Measurements from ENCODE around the gene CFAP99. TPM values are rescaled to one million over a fixed set of nuclear protein-coding genes. Genes with fewer than 3 reads are reported as not detected.

Gene CFAP99
- total and polyA plus RNA-seq, 9 donors = 0.10 to 12.9 (median 1.4) TPM; not detected in 4

DNA sequence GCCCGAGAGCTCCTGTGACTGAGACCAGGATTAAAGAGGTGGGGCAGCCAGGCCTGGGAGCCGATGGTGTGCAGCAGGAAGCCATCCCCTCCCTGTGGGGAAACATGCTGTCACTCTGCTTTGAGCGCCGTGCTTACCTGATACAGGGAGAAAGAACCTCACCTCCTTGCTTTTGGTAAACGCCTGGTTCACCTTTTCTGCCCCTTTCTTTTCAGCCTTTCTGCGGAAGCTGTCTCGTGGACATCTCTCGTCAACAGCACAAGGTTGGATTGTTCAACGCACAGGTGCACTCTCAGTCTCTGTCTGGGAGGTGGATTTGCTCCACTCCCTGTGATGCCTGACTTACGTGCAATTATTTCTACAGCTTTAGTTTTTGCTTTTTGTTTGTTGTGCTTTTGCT, 12.3 kb upstream of the CFAP99 start:
- 75 to 83% (median 79%) methylated on average over 10 of the region's 10 CpGs for WGBS, 3 donors
- Histone ChIP-seq H3K36me3 (no peaks in the 10 kb centered on the region), H3K4me1 (ENCODE audit: insufficient read depth) (peaks cover 5% of the 10 kb centered on the region), H3K27ac (no peak overlapping the region), H3K4me3 (no peak overlapping the region), H3K9me3 (no peaks in the 10 kb centered on the region), H3K27me3 (no peaks in the 10 kb centered on the region)
- TF ChIP-seq, protein P1, sequence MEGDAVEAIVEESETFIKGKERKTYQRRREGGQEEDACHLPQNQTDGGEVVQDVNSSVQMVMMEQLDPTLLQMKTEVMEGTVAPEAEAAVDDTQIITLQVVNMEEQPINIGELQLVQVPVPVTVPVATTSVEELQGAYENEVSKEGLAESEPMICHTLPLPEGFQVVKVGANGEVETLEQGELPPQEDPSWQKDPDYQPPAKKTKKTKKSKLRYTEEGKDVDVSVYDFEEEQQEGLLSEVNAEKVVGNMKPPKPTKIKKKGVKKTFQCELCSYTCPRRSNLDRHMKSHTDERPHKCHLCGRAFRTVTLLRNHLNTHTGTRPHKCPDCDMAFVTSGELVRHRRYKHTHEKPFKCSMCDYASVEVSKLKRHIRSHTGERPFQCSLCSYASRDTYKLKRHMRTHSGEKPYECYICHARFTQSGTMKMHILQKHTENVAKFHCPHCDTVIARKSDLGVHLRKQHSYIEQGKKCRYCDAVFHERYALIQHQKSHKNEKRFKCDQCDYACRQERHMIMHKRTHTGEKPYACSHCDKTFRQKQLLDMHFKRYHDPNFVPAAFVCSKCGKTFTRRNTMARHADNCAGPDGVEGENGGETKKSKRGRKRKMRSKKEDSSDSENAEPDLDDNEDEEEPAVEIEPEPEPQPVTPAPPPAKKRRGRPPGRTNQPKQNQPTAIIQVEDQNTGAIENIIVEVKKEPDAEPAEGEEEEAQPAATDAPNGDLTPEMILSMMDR (IDR thresholded peaks at IDR 0.05) = no peak
- TF ChIP-seq POLR2A (IDR thresholded peaks at IDR 0.05) = no peak
- no peak for TF ChIP-seq EP300 (IDR thresholded peaks at IDR 0.05)
- no peak for DNase-seq
- intact Hi-C loops (cut with DNase I) = no loop called here

DNA sequence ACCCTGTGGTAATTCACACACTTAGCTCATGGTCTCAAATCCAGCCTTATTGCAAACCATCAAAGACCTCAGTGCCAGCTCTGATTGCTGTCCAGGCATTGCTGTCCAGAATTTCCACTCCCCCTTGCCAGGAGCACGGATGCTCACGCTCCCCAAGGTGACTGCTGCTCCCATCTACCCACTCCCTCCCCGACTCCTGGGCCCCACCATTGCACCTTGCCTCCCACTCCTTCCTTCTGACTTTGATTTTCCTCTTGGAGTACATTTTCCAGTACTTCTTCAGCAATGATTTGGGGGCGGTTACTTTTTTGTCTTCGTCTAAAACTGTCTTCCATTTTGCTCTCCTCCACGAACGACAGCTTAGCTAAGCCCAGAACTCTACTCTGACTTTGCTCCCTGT, 11.8 kb upstream of the CFAP99 start:
- 51 to 60% (median 52%) methylated on average over 7 of the region's 7 CpGs for WGBS, 3 donors
- no peak overlapping the region for H3K27ac ChIP-seq
- TF ChIP-seq, protein P1 (IDR thresholded peaks at IDR 0.05) = no peak
- TF ChIP-seq POLR2A (IDR thresholded peaks at IDR 0.05) (no peak), EP300 (IDR thresholded peaks at IDR 0.05) (no peak)
- H3K9me3 ChIP-seq = no peaks in the 10 kb centered on the region
- peaks cover 2% of the 10 kb centered on the region for H3K4me1 ChIP-seq (ENCODE audit: insufficient read depth)
- H3K27me3 ChIP-seq = no peaks in the 10 kb centered on the region
- no peaks in the 10 kb centered on the region for H3K36me3 ChIP-seq
- intact Hi-C loops (cut with DNase I) = no loop called here
- DNase-seq = no peak
- H3K4me3 ChIP-seq = no peak overlapping the region

DNA sequence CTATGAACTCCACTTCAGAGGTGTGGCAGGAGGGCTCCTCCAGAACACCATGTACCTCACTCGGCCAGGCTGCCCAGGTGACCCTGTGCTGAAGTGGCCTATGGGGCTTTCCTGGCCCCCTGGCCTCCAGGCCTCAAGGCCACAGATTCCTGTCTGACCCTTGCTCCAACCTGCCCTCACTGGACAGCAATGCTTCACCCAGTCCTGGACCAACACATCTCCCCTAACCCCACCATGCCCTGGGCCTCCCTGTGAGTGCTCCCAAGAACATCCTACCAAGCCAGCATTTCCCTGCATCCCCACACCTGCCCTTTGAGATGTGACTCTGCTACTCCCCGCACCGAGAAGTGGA, 10.8 kb upstream of the CFAP99 start:
- no peaks in the 10 kb centered on the region for H3K36me3 ChIP-seq
- no peak overlapping the region for H3K4me3 ChIP-seq
- no peak for DNase-seq
- peaks cover 4% of the 10 kb centered on the region for H3K27me3 ChIP-seq
- intact Hi-C loops (cut with DNase I) = no loop called here
- no peaks in the 10 kb centered on the region for H3K4me1 ChIP-seq (ENCODE audit: insufficient read depth)
- 86 to 95% (median 95%) methylated on average over 3 of the region's 3 CpGs for WGBS, 3 donors
- TF ChIP-seq, protein P1 (IDR thresholded peaks at IDR 0.05) = no peak
- TF ChIP-seq POLR2A (IDR thresholded peaks at IDR 0.05) = no peak
- no peaks in the 10 kb centered on the region for H3K9me3 ChIP-seq
- no peak overlapping the region for H3K27ac ChIP-seq

DNA sequence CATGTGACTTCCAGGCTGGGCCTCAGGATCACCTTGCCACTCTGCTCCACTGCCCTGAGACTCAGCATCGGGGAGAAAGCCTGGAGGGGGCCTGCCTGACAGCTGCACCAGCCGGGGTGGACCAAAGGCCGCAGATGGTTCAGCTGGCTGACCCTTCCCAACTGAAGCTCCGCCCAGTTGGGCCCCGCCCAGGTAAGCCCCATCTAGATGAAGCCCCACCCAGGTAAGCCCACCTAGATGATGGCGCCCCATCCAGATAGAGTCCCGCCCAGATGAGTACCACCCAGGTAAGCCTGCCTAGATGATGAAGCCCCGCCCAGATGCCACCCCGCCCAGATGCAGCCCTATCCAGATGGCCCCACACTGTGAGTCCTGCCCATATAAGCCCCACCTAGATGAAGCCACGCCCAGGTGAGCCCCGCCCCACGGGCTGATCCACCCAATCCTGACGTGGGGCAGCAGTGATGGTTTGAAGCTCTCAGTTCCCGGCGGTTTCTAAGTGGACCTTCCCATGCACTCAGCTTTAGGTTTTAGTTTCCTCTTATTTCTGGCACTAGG, 10.3 kb upstream of the CFAP99 start:
- no peak for DNase-seq
- H3K4me3 ChIP-seq = no peak overlapping the region
- TF ChIP-seq, protein P1 (IDR thresholded peaks at IDR 0.05) = no peak
- TF ChIP-seq POLR2A (IDR thresholded peaks at IDR 0.05) (no peak), EP300 (IDR thresholded peaks at IDR 0.05) (no peak)
- no peaks in the 10 kb centered on the region for H3K36me3 ChIP-seq
- 79 to 86% (median 80%) methylated on average over 15 of the region's 15 CpGs for WGBS, 3 donors
- intact Hi-C loops (cut with DNase I) = no loop called here
- peaks cover 4% of the 10 kb centered on the region for H3K27me3 ChIP-seq
- no peak overlapping the region for H3K27ac ChIP-seq
- H3K4me1 ChIP-seq (ENCODE audit: insufficient read depth) = no peaks in the 10 kb centered on the region
- no peaks in the 10 kb centered on the region for H3K9me3 ChIP-seq
